GM10266 (cell line): ENCODE measurements around the gene BAZ1A.

Experiments used
- DNase-seq: peaks from one replicate; pipeline ENCODE4 v3.0.0; 2012; ENCODE audit errors: extremely low spot score
- TF ChIP-seq, protein P1 (sequence below): IDR thresholded peaks from 2 replicates; pipeline ENCODE4 v1.5.1; 2012; ENCODE audit warnings: mild to moderate bottlenecking, low read depth; ENCODE audit not compliant: control insufficient read depth, insufficient read depth; ENCODE audit errors: missing control alignments

Gene BAZ1A

DNA sequence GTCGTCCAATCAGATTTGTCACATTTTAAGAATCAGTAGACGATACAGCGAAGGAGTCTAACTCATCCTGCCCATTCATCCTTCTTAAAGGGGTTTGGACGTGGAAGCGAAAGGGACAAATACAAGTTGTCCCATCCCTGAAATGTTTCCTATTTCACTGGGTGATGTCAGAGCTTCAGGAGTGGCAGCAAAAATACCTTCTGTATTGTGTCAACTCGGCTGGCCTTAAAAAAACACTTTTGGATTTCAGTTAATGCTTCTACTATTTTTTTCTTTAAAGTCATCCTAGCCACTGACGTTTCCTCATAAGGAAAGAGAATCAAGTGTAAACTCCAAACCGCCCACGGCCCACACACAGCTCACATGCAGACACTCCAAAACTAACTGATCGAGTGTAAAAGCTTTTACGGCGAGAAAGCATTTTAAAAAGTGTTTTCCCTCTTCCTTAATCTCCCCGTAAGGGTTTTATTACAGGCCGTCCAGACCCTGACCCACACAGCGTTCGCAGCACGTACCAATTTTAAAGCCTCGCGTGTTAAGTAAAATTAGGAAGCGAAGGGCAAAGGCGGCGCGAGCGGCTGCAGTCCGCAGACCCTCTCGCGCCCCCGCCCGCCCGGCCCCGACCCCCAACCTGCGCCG lies 161.4 kb downstream of the BAZ1A start:
- TF ChIP-seq, protein P1, sequence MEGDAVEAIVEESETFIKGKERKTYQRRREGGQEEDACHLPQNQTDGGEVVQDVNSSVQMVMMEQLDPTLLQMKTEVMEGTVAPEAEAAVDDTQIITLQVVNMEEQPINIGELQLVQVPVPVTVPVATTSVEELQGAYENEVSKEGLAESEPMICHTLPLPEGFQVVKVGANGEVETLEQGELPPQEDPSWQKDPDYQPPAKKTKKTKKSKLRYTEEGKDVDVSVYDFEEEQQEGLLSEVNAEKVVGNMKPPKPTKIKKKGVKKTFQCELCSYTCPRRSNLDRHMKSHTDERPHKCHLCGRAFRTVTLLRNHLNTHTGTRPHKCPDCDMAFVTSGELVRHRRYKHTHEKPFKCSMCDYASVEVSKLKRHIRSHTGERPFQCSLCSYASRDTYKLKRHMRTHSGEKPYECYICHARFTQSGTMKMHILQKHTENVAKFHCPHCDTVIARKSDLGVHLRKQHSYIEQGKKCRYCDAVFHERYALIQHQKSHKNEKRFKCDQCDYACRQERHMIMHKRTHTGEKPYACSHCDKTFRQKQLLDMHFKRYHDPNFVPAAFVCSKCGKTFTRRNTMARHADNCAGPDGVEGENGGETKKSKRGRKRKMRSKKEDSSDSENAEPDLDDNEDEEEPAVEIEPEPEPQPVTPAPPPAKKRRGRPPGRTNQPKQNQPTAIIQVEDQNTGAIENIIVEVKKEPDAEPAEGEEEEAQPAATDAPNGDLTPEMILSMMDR, result no peak
- peak; percentile 43 for DNase-seq

DNA sequence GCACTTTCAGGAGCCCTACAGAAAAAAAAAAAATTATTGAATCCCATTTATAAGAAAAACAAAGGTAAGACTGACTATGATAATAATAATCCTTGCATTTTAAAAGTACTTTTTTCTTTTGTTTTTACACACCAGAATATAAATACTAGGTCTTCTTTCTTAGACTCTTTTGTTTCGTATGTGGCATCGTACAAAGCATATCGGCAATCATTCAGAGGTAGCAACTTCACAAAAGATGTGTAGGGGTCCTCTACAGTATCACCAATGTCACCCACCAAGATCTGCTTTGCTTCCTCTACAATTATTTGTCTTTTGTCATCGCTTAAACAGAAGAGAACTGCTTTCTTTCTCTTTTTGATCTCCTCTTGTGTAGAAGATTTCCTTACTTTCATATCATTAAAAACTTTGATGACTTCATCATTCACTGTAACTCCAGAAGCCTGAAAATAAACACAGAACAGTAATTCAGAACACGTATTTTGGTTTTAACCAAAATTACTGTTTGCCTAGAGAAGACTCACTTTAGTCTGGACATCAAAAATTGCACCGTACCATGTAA lies 162.0 kb downstream of the BAZ1A start:
- DNase-seq, result no peak
- TF ChIP-seq, protein P1, result no peak

DNA sequence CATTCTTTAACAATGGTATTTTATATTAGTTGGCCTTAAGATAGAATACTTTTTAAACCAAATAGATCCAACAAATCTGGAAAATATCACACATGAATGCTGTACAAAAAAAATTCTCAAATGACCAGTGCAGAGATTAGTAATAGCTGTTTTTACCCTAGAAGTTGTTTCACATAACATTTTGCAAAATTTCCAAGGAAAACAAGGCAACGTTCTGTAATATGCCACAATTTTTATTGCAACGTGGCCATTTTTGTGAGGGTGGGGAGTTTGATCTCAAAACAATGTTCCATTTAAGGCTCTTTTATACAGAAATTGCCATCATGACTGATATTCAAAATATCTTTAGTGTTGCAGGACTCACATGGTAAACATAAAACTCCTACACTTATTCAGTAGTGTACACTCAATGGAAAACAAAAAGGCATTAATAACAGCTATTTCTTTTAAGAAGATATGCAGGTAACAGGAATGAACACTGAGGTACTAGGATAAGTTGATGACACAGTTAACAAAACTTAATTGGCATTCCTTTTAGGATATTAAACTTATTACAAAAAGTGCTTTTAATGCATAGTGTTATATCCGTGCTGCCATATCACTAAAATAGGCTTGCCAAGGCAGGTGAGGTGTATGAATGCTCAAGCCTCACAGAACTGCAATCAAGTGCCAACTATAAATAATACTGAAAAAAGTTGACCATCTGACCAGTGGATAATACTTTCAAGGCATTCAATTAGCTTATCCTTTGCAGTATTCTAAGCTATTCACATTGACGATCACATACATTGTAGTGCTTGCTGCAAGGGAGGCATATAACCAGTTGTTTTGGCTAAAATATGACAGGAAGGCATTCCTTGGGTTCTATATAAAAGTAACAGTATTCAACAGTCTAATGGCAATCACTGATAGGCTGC lies 163.1 kb downstream of the BAZ1A start:
- no peak for DNase-seq
- TF ChIP-seq, protein P1, result no peak

DNA sequence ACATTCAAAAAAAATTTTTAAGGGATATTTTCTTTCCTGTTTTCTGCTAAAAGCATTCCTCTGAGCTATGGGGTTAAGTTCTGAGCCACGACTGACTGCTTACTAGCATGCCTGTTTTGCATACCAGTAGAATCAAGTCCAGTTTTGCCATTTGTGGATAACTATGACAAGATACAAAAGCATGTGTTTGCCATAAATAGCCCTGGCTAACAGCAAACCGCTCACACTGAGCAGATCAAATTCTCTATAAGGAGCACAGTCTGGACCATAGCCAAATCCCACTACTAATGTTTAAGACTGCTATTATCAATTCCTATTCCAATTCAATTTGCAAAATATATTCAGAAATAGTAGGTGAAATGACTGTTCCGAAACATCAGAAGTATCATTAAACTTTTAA lies 164.0 kb downstream of the BAZ1A start:
- TF ChIP-seq, protein P1, result no peak
- DNase-seq, result peak; percentile 72

DNA sequence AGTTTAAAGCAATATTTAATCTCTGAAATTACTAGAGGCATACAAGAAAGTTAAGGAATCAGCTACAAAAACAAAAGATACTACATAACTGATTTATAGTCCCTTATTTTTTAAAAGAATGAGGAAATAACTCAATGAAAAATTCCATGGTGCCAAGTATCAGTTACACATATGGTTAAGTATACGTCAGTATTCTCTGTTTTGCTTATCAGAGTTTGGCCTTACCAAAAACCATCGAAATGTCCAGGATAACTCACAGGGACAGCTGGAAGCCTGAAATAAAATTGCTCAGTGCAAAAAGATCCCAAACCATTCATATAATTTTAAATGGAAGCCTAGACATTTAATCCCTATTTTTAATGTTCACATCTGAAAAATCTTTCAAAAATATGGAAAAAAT lies 164.4 kb downstream of the BAZ1A start:
- DNase-seq, result no peak
- TF ChIP-seq, protein P1, result no peak

DNA sequence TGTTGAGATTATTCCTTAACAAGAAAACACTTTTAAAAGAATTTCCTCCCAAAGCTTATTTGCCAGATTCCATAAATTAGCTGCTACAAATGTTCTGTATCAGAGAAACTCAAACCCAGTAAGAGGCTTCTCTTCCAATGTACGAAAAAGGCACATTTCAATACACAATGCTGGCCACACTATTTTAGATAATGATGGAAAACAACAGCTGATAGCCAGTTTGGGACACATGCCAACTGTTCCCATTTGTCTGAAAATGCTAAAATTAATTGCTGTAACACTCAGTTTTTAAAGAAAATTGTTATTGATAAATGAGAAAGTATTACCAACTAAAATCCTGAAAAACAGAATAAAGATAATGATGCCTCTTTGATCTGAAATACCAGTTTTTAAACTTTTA lies 165.2 kb downstream of the BAZ1A start:
- TF ChIP-seq, protein P1, result no peak
- DNase-seq, result no peak
